WTC11 (cell line): ENCODE data around the gene PDE8A.
"Not testable (repeated sequence)": the region's sequence is repeated elsewhere in the genome, so short reads cannot be mapped to it uniquely, and the experiment has no call there.

ENCODE experiments used
- ESRRA ChIP-seq: sonication (generic); formaldehyde crosslinking; IDR thresholded peaks from 2 replicates; pipeline ENCODE4 v1.8.1; 2022; ENCODE audit warnings: mild to moderate bottlenecking, missing genetic modification reagents, borderline replicate concordance
- FOXK1 ChIP-seq: sonication (generic); formaldehyde crosslinking; IDR thresholded peaks from 2 replicates; pipeline ENCODE4 v1.8.0; 2022; ENCODE audit warnings: mild to moderate bottlenecking, moderate library complexity, missing genetic modification reagents
- NR1H2 ChIP-seq: sonication (generic); formaldehyde crosslinking; IDR thresholded peaks from 2 replicates; pipeline ENCODE4 v1.9.0; 2021; ENCODE audit warnings: mild to moderate bottlenecking, moderate library complexity, missing genetic modification reagents
- SOX15 ChIP-seq: fragments of 250-450 bp; sonication (Bioruptor Pico); IDR thresholded peaks from 2 replicates; pipeline ENCODE4 v1.9.0; 2021; ENCODE audit warnings: mild to moderate bottlenecking
- ZNF121 ChIP-seq: sonication (generic); formaldehyde crosslinking; IDR thresholded peaks from 2 replicates; pipeline ENCODE4 v1.8.0; 2023; ENCODE audit warnings: missing genetic modification reagents
- TF ChIP-seq, protein P1 (sequence below): sonication (generic); formaldehyde crosslinking; IDR thresholded peaks from 2 replicates; pipeline ENCODE4 v1.8.0; 2022; ENCODE audit warnings: mild to moderate bottlenecking, missing genetic modification reagents
- TF ChIP-seq, protein P2 (sequence below): fragments of 200-600 bp; IDR thresholded peaks from 2 replicates; pipeline ENCODE4 v1.8.0; 2022; ENCODE audit warnings: antibody characterized with exemption
- TF ChIP-seq, protein P3 (sequence below): sonication (generic); formaldehyde crosslinking; IDR thresholded peaks from 2 replicates; pipeline ENCODE4 v1.8.1; 2023; ENCODE audit warnings: mild to moderate bottlenecking, missing genetic modification reagents, moderate library complexity
- TF ChIP-seq, protein P4 (sequence below): sonication (generic); formaldehyde crosslinking; IDR thresholded peaks from 2 replicates; pipeline ENCODE4 v1.8.0; 2023; ENCODE audit warnings: mild to moderate bottlenecking, missing genetic modification reagents

DNA sequence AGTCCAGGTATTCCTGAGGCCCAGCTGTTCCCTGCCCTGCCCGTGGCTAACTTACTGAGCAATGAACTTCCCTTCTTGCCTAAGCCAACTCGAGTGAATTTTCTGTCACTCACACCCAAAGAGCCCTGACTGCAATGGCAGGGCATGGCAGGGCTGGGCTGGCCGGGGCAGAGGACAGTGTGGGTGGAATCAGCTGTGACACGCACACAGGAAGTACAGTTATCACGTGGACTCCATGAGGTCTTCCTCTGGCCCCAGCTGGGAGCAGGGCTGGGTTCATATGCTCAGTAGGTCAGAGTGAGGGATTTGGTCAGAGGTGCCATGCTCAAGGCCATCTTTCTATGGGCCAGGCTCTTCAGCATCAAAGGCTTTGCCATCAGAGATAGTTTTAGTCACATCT lies 192.0 kb downstream of the PDE8A start:
- TF ChIP-seq, protein P1, sequence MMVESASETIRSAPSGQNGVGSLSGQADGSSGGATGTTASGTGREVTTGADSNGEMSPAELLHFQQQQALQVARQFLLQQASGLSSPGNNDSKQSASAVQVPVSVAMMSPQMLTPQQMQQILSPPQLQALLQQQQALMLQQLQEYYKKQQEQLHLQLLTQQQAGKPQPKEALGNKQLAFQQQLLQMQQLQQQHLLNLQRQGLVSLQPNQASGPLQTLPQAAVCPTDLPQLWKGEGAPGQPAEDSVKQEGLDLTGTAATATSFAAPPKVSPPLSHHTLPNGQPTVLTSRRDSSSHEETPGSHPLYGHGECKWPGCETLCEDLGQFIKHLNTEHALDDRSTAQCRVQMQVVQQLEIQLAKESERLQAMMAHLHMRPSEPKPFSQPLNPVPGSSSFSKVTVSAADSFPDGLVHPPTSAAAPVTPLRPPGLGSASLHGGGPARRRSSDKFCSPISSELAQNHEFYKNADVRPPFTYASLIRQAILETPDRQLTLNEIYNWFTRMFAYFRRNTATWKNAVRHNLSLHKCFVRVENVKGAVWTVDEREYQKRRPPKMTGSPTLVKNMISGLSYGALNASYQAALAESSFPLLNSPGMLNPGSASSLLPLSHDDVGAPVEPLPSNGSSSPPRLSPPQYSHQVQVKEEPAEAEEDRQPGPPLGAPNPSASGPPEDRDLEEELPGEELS (CRISPR knock-in tag) = not testable (repeated sequence)
- TF ChIP-seq ESRRA (CRISPR knock-in tag); FOXK1; SOX15 (CRISPR knock-in tag); NR1H2 (CRISPR knock-in tag); ZNF121 (CRISPR knock-in tag): not testable (repeated sequence)
- TF ChIP-seq, protein P2, sequence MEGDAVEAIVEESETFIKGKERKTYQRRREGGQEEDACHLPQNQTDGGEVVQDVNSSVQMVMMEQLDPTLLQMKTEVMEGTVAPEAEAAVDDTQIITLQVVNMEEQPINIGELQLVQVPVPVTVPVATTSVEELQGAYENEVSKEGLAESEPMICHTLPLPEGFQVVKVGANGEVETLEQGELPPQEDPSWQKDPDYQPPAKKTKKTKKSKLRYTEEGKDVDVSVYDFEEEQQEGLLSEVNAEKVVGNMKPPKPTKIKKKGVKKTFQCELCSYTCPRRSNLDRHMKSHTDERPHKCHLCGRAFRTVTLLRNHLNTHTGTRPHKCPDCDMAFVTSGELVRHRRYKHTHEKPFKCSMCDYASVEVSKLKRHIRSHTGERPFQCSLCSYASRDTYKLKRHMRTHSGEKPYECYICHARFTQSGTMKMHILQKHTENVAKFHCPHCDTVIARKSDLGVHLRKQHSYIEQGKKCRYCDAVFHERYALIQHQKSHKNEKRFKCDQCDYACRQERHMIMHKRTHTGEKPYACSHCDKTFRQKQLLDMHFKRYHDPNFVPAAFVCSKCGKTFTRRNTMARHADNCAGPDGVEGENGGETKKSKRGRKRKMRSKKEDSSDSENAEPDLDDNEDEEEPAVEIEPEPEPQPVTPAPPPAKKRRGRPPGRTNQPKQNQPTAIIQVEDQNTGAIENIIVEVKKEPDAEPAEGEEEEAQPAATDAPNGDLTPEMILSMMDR = not testable (repeated sequence)
- TF ChIP-seq, protein P3, sequence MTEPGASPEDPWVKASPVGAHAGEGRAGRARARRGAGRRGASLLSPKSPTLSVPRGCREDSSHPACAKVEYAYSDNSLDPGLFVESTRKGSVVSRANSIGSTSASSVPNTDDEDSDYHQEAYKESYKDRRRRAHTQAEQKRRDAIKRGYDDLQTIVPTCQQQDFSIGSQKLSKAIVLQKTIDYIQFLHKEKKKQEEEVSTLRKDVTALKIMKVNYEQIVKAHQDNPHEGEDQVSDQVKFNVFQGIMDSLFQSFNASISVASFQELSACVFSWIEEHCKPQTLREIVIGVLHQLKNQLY (CRISPR knock-in tag) = not testable (repeated sequence)
- TF ChIP-seq, protein P4, sequence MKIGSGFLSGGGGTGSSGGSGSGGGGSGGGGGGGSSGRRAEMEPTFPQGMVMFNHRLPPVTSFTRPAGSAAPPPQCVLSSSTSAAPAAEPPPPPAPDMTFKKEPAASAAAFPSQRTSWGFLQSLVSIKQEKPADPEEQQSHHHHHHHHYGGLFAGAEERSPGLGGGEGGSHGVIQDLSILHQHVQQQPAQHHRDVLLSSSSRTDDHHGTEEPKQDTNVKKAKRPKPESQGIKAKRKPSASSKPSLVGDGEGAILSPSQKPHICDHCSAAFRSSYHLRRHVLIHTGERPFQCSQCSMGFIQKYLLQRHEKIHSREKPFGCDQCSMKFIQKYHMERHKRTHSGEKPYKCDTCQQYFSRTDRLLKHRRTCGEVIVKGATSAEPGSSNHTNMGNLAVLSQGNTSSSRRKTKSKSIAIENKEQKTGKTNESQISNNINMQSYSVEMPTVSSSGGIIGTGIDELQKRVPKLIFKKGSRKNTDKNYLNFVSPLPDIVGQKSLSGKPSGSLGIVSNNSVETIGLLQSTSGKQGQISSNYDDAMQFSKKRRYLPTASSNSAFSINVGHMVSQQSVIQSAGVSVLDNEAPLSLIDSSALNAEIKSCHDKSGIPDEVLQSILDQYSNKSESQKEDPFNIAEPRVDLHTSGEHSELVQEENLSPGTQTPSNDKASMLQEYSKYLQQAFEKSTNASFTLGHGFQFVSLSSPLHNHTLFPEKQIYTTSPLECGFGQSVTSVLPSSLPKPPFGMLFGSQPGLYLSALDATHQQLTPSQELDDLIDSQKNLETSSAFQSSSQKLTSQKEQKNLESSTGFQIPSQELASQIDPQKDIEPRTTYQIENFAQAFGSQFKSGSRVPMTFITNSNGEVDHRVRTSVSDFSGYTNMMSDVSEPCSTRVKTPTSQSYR = not testable (repeated sequence)
